OCI-LY7 (cell line): ENCODE measurements around the gene RPL13. TPM values are rescaled to one million over a fixed set of nuclear protein-coding genes. Genes with fewer than 3 reads are reported as not detected.

Experiments
- BruUV-seq: library from RNA; stranded (reverse); fragments of 400-500 nt; replicated peaks from 2 replicates; lab custom pipeline; 2021; lab: Mats Ljungman, UMichigan
- CTCF ChIA-PET: fragments of 300-600 bp; sonication (Branson Sonifier 250); formaldehyde crosslinking; loops from one replicate; lab custom pipeline; 2022; ENCODE audit warnings: antibody characterized with exemption; ENCODE audit not compliant: unreplicated experiment; lab: Charles Lee
- POLR2A ChIA-PET: fragments of 300-600 bp; sonication (Branson Sonifier 250); formaldehyde crosslinking; loops from one replicate; lab custom pipeline; 2022; ENCODE audit warnings: antibody characterized with exemption; lab: Charles Lee
- DNase-seq: peaks from one replicate; pipeline ENCODE4 v3.0.0-alpha.2; 2015; ENCODE audit warnings: low spot score
- H2AFZ ChIP-seq: fragments of 200-600 bp; sonication (generic), shearing (Covaris generic); 2 replicates; pipeline ENCODE4 v1.6.1; 2014; ENCODE audit warnings: mild to moderate bottlenecking, antibody characterized with exemption, low read length, moderate library complexity
- H3K27ac ChIP-seq: fragments of 200-600 bp; sonication (generic); 2 replicates; pipeline ENCODE4 v1.5.1; 2014; ENCODE audit warnings: mixed run types, low read depth, mild to moderate bottlenecking, moderate library complexity, low read length, inconsistent platforms; ENCODE audit not compliant: poor library complexity, severe bottlenecking
- H3K36me3 ChIP-seq: fragments of 200-600 bp; sonication (generic); 2 replicates; pipeline ENCODE4 v1.6.1; 2014; ENCODE audit warnings: mild to moderate bottlenecking, antibody characterized with exemption, low read length, moderate library complexity, mixed read lengths; ENCODE audit not compliant: insufficient read depth
- H3K4me1 ChIP-seq: fragments of 200-600 bp; sonication (generic); 2 replicates; pipeline ENCODE4 v1.5.1; 2014; ENCODE audit warnings: mild to moderate bottlenecking, low read length; ENCODE audit not compliant: insufficient read depth, poor library complexity, severe bottlenecking
- H3K4me2 ChIP-seq: fragments of 200-600 bp; sonication (generic); 2 replicates; pipeline ENCODE4 v1.6.1; 2014; ENCODE audit warnings: mild to moderate bottlenecking, low read length
- H3K4me3 ChIP-seq: fragments of 200-600 bp; sonication (generic); 2 replicates; pipeline ENCODE4 v1.5.1; 2014; ENCODE audit warnings: mild to moderate bottlenecking, low read depth, low read length; ENCODE audit not compliant: poor library complexity, severe bottlenecking
- H3K79me2 ChIP-seq: fragments of 200-600 bp; sonication (generic); 2 replicates; pipeline ENCODE4 v1.6.1; 2016; ENCODE audit warnings: low read depth, mild to moderate bottlenecking, low read length, moderate library complexity, mixed read lengths; ENCODE audit not compliant: insufficient read depth
- H3K9me2 ChIP-seq: fragments of 200-600 bp; sonication (generic); 2 replicates; pipeline ENCODE4 v1.6.1; 2016; ENCODE audit warnings: mild to moderate bottlenecking, low read length, mixed read lengths; ENCODE audit not compliant: insufficient read depth
- H3K9me3 ChIP-seq: fragments of 200-600 bp; sonication (generic); 2 replicates; pipeline ENCODE4 v1.6.1; 2014; ENCODE audit warnings: mild to moderate bottlenecking, mixed run types, low read length, mixed read lengths
- H4K20me1 ChIP-seq: fragments of 200-600 bp; sonication (generic); 2 replicates; pipeline ENCODE4 v1.6.1; 2014; ENCODE audit warnings: mild to moderate bottlenecking, antibody characterized with exemption, low read length, moderate library complexity, mixed read lengths; ENCODE audit not compliant: insufficient read depth
- EZH2phosphoT487 ChIP-seq: fragments of 200-600 bp; sonication (generic); IDR thresholded peaks from 2 replicates; pipeline ENCODE4 v1.6.1; 2018; ENCODE audit warnings: low read depth, borderline replicate concordance, mild to moderate bottlenecking, mixed run types, antibody characterized with exemption, low read length, moderate library complexity, mixed read lengths
- intact Hi-C: fragments of 100-400 bp; cut with micrococcal nuclease; formaldehyde crosslinking; loops from one replicate; pipeline ENCODE4 v1.10.0; 2022; ENCODE audit not compliant: unreplicated experiment
- total RNA-seq, 2 experiments: library from RNA; depleted of rRNA in 1 of 2; stranded (reverse); fragments of >200 nt in 1 of 2; shearing (Covaris generic) in 1 of 2; gene quantifications; 2 replicates each; pipeline ENCODE4 v1.2.3, GENCODE V29; 2014 to 2022
- TF ChIP-seq, protein P1 (sequence below): fragments of 200-600 bp; sonication (generic); conservative IDR thresholded peaks from 2 replicates; pipeline ENCODE4 v1.5.1; 2014; ENCODE audit warnings: mild to moderate bottlenecking, antibody characterized with exemption, low read length, moderate library complexity, mixed read lengths

Gene RPL13
- total RNA-seq, 2 experiments from 2014 or later, result 2,928 to 9,791 TPM

DNA sequence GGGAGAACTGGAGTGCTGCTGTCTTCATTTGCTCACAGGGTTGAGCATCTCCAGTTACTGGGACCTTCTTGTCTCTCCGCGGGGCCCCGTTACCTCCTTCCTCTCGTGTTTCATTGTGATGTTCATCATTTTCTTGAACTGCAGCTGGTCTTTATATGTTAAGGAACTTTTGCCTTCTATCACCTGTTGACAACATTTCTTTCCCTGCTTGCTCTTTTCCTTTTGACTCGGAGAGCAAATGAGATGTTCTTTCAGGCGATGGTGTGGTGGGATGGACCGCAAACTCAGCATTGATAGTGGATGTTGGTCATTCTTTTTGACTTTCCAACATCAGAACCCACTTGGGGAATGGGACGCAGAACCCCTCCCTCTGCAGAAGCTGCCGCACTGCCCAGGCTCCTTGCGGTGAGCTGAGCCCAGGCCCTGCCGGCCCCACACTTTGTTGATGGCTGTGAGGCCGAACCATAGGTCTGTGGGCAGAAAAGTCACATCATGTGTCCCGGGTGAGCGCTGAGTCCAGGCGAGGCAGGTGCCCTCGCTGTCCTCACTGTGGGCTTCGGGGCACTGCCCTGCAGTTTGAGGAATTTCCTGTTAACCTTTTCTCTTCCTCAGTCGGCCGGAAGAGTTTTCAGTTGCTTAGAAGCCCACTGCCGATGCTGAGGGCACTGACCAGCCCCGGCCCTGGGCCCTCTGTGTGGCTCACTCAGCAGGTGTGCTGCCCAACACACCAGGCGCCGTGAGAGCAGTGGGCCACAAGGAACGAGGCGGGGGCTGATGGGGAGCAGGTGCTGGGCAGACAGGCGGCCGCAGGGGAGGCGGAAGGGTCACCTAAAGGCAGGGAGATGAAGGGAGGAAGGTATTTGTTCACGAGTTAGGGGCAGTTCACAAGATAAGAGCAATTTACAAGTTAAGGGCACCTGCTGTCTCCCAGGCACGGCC, 7.4 kb downstream of the RPL13 start:
- H2AFZ ChIP-seq, result no peak overlapping the region
- CTCF ChIA-PET, result no interaction called here
- no peak overlapping the region for H3K27ac ChIP-seq
- H3K36me3 ChIP-seq, result peaks cover 27% of the 10 kb centered on the region
- H3K4me1 ChIP-seq, result peaks cover 48% of the 10 kb centered on the region
- H3K79me2 ChIP-seq, result peaks cover 12% of the 10 kb centered on the region; the same call in 1 of the 2 replicates
- no peaks in the 10 kb centered on the region for H3K9me2 ChIP-seq
- H3K4me3 ChIP-seq, result no peak overlapping the region
- intact Hi-C loops, result no loop called here
- no peaks in the 10 kb centered on the region for H3K9me3 ChIP-seq
- no peak overlapping the region for H3K4me2 ChIP-seq
- H4K20me1 ChIP-seq, result peaks cover 17% of the 10 kb centered on the region
- POLR2A ChIA-PET, result no interaction called here
- no TSS peak for BruUV-seq
- no peak for DNase-seq
- no peak for TF ChIP-seq EZH2phosphoT487
- TF ChIP-seq, protein P1, sequence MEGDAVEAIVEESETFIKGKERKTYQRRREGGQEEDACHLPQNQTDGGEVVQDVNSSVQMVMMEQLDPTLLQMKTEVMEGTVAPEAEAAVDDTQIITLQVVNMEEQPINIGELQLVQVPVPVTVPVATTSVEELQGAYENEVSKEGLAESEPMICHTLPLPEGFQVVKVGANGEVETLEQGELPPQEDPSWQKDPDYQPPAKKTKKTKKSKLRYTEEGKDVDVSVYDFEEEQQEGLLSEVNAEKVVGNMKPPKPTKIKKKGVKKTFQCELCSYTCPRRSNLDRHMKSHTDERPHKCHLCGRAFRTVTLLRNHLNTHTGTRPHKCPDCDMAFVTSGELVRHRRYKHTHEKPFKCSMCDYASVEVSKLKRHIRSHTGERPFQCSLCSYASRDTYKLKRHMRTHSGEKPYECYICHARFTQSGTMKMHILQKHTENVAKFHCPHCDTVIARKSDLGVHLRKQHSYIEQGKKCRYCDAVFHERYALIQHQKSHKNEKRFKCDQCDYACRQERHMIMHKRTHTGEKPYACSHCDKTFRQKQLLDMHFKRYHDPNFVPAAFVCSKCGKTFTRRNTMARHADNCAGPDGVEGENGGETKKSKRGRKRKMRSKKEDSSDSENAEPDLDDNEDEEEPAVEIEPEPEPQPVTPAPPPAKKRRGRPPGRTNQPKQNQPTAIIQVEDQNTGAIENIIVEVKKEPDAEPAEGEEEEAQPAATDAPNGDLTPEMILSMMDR, result no peak

DNA sequence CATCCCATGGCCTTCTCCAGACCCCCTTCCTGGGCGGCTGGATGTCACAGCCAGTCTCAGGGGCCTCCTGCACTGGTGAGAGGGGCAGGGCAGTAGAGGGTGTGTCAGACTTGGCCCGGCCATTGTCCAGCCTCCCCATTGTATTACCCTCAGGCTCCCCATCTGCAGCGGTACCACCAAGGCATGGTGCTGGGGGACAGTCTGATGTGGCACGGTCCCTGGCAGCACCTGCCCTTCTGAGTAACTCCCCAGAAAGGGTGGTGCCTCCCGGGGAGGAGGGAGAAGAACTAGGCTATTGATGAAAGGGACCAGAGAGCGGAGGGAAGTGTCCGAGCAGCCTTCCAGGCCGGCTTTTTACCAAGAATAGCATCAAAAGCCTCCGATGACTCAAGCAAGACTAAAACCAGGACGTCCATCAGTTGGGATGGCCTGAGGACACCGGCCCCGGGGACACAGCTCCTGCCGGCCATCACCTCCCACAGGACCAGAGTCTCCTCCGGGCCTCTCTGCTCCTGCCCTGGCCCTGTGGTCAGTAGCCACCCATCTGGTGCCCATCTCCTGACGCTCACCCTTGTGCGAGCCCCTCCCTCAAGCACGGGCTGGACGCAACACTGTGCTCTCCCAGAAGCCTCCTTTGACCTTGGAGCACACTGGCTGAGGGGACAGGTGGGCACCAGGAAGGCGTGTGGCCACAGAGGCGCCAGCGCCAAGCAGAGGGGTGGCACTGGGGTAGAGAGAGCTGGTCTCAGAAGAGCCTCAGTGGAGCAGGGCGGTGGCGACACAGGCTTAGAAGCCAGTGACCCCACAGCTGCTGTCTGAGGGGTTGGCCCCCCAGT, 9.2 kb downstream of the RPL13 start:
- no peaks in the 10 kb centered on the region for H3K9me2 ChIP-seq
- H3K79me2 ChIP-seq, result no peaks in the 10 kb centered on the region
- no peak overlapping the region for H3K4me3 ChIP-seq
- intact Hi-C loops, result loop anchor here (5.0 kb wide), 1 partner anchor 73 kb away; no protein-coding TSS in a partner anchor
- peaks cover 34% of the 10 kb centered on the region for H3K4me1 ChIP-seq
- TF ChIP-seq EZH2phosphoT487, result no peak
- TF ChIP-seq, protein P1, result no peak
- H3K36me3 ChIP-seq, result peaks cover 9% of the 10 kb centered on the region
- H4K20me1 ChIP-seq, result no peaks in the 10 kb centered on the region
- POLR2A ChIA-PET, result interaction anchor here (0.7 kb wide), 2 partner anchors 104 to 349 kb away, joined by 3 to 4 read pairs; partner anchors contain the start of gene MC1R
- CTCF ChIA-PET, result interaction anchor here (0.6 kb wide), 1 partner anchor 234 kb away, joined by 3 read pairs; no protein-coding TSS in a partner anchor
- no peak for DNase-seq
- BruUV-seq, result no TSS peak
- no peak overlapping the region for H3K4me2 ChIP-seq
- no peak overlapping the region for H2AFZ ChIP-seq
- H3K9me3 ChIP-seq, result no peaks in the 10 kb centered on the region
- H3K27ac ChIP-seq, result no peak overlapping the region
